ENCODE measurements around the gene ZNF385A. TPM values are rescaled to one million over a fixed set of nuclear protein-coding genes. Genes with fewer than 3 reads are reported as not detected.
A peak's percentile ranks its signal among the peaks of the same experiment; 100 is the strongest.

ZNF385A gene
- total and polyA plus RNA-seq, 8 donors, result 1.2 to 35.7 (median 12.4) TPM

DNA sequence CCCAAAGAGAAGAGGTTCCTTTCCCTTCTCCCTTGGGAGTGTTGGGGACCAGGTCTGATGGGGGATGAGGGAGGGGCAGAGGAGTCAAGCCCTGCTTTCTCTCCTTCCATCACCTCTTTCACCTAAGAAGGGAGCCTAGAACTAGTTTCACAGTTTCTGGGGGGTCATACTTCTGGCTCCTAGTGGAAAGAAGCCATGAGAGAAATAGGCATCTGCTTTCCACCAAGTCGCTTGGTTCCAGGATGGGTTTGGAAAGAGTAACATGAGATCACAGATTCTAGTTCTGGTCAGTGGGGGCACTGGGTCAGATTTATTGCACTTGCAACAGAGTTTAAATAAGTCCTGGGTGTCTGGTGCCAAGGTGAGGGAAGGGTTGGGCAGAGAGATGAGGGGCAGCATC lies 10.5 kb upstream of the ZNF385A start:
- Histone ChIP-seq H3K9me3 (no peaks in the 10 kb centered on the region), H3K4me3 (no peak overlapping the region), H3K27me3 (no peaks in the 10 kb centered on the region), H3K36me3 (peaks cover 41 to 72% (median 62%) of the 10 kb centered on the region in 4 donors), H3K4me1 (peaks cover 0 to 33% (median 15%) of the 10 kb centered on the region in 4 donors), H3K27ac (no peak overlapping the region)
- intact Hi-C loops (cut with DNase I; ENCODE audit: low total_unique reads), result no loop called here
- no peak for DNase-seq
- 86 to 96% (median 92%) methylated on average over 1 of the region's 1 CpG for WGBS, 5 donors
- TF ChIP-seq POLR2AphosphoS5 (IDR thresholded peaks at IDR 0.05) (no peak), EP300 (IDR thresholded peaks at IDR 0.05) (no peak), POLR2A (IDR thresholded peaks at IDR 0.05) (no peak)
- TF ChIP-seq, protein P1, sequence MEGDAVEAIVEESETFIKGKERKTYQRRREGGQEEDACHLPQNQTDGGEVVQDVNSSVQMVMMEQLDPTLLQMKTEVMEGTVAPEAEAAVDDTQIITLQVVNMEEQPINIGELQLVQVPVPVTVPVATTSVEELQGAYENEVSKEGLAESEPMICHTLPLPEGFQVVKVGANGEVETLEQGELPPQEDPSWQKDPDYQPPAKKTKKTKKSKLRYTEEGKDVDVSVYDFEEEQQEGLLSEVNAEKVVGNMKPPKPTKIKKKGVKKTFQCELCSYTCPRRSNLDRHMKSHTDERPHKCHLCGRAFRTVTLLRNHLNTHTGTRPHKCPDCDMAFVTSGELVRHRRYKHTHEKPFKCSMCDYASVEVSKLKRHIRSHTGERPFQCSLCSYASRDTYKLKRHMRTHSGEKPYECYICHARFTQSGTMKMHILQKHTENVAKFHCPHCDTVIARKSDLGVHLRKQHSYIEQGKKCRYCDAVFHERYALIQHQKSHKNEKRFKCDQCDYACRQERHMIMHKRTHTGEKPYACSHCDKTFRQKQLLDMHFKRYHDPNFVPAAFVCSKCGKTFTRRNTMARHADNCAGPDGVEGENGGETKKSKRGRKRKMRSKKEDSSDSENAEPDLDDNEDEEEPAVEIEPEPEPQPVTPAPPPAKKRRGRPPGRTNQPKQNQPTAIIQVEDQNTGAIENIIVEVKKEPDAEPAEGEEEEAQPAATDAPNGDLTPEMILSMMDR (IDR thresholded peaks at IDR 0.05), result no peak

DNA sequence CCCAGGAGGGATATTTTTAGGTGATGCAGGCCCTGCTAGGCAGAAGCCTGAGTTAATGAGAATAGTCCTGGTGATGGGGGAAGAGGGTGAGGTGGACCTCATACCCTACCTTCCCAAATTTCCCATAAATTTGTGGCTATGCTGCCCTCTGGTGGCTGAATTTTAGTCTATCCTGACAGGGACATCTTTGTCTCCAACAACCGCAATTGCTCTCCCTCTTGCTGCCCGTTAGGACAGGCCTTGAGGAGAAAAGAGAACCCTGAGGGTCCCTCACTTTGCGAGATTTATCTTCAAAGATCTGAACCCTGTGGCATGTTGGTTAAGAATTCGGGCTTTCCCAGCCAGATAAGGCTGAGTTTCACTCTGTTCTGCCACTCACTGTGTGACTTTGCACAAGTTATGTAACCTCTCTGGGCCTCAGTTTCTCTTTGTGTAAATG lies 9.8 kb upstream of the ZNF385A start:
- peak; percentile 56 to 71 for DNase-seq

DNA sequence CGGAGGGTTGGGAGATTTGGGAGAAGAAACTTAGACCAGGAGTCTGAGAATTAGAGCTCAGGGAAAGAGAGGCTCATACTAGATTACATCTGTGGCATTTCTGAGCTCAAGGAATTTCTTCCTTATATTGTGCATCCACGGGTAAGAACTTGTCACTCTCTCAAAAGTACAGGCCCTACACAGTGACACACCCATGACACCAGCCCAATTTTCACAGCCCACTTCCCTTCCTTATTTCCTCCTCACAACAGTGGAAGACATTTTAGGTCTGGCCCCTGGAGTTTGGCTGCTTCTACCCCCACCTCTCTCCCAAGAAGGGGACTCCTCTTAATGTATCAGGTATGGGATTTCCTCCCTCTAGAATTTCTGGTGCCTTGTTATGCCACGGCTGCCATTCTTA lies 9.2 kb upstream of the ZNF385A start:
- TF ChIP-seq POLR2A (IDR thresholded peaks at IDR 0.05), result no peak
- WGBS, 5 donors, result 56 to 67% (median 62%) methylated on average over 3 of the region's 3 CpGs
- Histone ChIP-seq H3K4me1 (peaks cover 0 to 33% (median 15%) of the 10 kb centered on the region in 4 donors), H3K36me3 (peaks cover 36 to 60% (median 50%) of the 10 kb centered on the region in 4 donors), H3K27ac (no peak overlapping the region), H3K9me3 (no peaks in the 10 kb centered on the region), H3K27me3 (no peaks in the 10 kb centered on the region), H3K4me3 (no peak overlapping the region)
- intact Hi-C loops (cut with DNase I; ENCODE audit: low total_unique reads), result no loop called here
- DNase-seq, result no peak

More for the DNA sequence above, 9.8 kb upstream of the ZNF385A start:
- Histone ChIP-seq H3K4me1 (peaks cover 0 to 33% (median 15%) of the 10 kb centered on the region in 4 donors), H3K27me3 (no peaks in the 10 kb centered on the region), H3K4me3 (no peak overlapping the region), H3K9me3 (no peaks in the 10 kb centered on the region), H3K27ac (no peak overlapping the region), H3K36me3 (peaks cover 40 to 66% (median 55%) of the 10 kb centered on the region in 4 donors)
- intact Hi-C loops (cut with DNase I; ENCODE audit: low total_unique reads), result no loop called here
- TF ChIP-seq POLR2A (IDR thresholded peaks at IDR 0.05), result no peak
- TF ChIP-seq, protein P1 (IDR thresholded peaks at IDR 0.05), result peak in 5 of 7 experiments; percentile 31 to 68 (median 51)
- 16 to 28% (median 23%) methylated on average over 4 of the region's 4 CpGs for WGBS, 5 donors

DNA sequence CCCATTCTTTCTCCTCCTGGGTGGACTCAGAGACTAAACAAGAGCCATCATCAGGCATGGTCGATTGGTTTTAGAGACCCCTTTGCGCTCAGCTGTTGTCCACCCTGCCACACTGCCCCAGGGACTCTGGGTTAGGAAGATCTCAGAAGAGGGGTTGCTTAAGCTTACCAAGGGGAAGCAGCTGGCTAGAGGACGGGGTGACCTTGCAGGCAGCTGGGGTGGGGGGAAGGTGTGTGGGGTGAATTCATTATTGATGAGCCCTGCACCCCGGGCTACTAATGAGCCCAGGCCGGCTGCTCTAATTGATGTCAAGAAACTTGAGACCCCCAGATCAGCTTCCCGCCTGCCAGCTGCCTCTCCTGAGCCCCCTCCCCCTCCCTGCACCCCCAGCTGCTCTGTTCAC lies 8.7 kb upstream of the ZNF385A start:
- Histone ChIP-seq H3K27me3 (no peaks in the 10 kb centered on the region), H3K4me1 (peaks cover 0 to 34% (median 17%) of the 10 kb centered on the region in 4 donors), H3K27ac (no peak overlapping the region), H3K36me3 (peaks cover 30 to 55% (median 45%) of the 10 kb centered on the region in 4 donors), H3K4me3 (no peak overlapping the region), H3K9me3 (no peaks in the 10 kb centered on the region)
- no peak for DNase-seq
- intact Hi-C loops (cut with DNase I; ENCODE audit: low total_unique reads), result no loop called here
- TF ChIP-seq EP300 (IDR thresholded peaks at IDR 0.05), result no peak
- no peak for TF ChIP-seq POLR2A (IDR thresholded peaks at IDR 0.05)
- TF ChIP-seq, protein P1 (IDR thresholded peaks at IDR 0.05), result no peak
- WGBS, 5 donors, result 65 to 73% (median 67%) methylated on average over 6 of the region's 6 CpGs

DNA sequence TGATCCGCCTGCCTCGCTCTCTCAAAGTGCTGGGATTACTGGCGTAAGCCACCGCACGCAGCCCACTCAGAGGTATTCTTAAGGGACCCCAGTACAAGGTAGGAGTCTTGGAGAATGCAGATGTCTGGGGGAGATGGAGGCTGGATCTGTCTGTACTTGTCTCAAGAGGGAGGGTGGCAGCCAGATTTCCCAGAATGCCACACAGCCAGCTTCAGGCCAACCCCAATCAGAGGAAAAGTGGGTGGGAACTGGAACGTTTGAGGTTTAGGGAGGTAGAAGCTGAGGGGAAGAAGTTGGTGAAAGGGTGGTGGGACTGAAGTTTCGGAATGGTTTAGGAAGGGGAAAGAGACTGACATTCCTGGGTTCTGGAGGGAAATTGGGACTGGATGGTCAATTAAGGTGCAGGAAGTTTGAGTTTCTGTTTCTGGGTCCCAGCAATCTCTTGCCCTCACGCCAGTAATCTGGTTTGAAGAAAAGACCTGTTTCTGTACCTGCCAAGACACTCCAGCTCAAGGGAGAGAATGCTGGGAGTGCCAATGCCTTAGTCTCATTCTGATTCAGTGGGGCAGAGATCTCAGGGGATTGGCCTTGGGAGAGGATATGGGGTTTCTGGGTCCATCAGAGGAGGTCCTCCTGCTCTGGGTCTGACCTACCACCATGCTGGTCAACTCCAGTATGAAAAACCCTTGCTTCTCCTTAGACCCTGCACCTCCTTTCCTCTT lies 8.1 kb upstream of the ZNF385A start:
- Histone ChIP-seq H3K36me3 (peaks cover 25 to 49% (median 39%) of the 10 kb centered on the region in 4 donors), H3K27ac (no peak overlapping the region), H3K4me3 (no peak overlapping the region), H3K9me3 (no peaks in the 10 kb centered on the region), H3K4me1 (peaks cover 0 to 37% (median 17%) of the 10 kb centered on the region in 4 donors), H3K27me3 (no peaks in the 10 kb centered on the region)
- intact Hi-C loops (cut with DNase I; ENCODE audit: low total_unique reads), result no loop called here
- no peak for DNase-seq
- 77 to 82% (median 79%) methylated on average over 8 of the region's 8 CpGs for WGBS, 5 donors
- no peak for TF ChIP-seq POLR2A (IDR thresholded peaks at IDR 0.05)
- no peak for TF ChIP-seq EP300 (IDR thresholded peaks at IDR 0.05)
- TF ChIP-seq, protein P1 (IDR thresholded peaks at IDR 0.05), result no peak
- no peak for TF ChIP-seq POLR2AphosphoS5 (IDR thresholded peaks at IDR 0.05)
